Measurements from ENCODE around the gene SRSF6. TPM values are rescaled to one million over a fixed set of nuclear protein-coding genes. Genes with fewer than 3 reads are reported as not detected.
"Not testable (repeated sequence)": the region's sequence is repeated elsewhere in the genome, so short reads cannot be mapped to it uniquely, and the experiment has no call there.

SRSF6 gene
- total and polyA plus RNA-seq, 2 of the 4 experiments (the other 2 are of a cell fraction), result 72.4 to 134 TPM

DNA sequence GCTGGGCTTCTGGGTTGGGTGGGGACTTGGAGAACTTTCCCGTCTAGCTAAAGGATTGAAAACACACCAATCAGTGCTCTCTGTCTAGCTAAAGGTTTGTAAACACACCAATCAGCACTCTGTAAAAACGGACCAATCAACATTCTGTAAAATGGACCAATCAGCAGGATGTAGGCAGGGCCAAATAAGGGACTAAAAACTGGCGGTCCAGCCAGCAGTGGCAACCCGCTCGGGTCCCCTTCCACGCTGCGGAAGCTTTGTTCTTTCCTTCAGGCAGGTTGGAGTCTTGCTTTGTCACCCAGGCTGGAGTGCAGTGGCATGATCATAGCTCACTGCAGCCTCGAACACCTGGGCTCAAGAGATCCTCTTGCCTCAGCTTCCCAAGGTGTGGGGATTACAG is 1.4 kb upstream of the SRSF6 start:
- CTCF ChIA-PET; dilution Hi-C loops (cut with HindIII; ENCODE audit: low sequenced_read_pairs, unreplicated experiment): not testable (repeated sequence)

More for the DNA sequence above, 1.4 kb upstream of the SRSF6 start:
- H2BK120ac ChIP-seq (ENCODE audit: low read depth, low read length); POLR2A ChIA-PET (ENCODE audit: unreplicated experiment); H3K4me2 ChIP-seq (ENCODE audit: low read depth, low read length); H3K4me1 ChIP-seq (ENCODE audit: control insufficient read depth, insufficient read depth, low read length); H3K56ac ChIP-seq (ENCODE audit: extremely low read depth, insufficient read depth, low read length); H3K27ac ChIP-seq (ENCODE audit: insufficient read depth, low read length); H3K9me3 ChIP-seq (ENCODE audit: control insufficient read depth, insufficient read depth, low read length); H4K5ac ChIP-seq (ENCODE audit: low read depth, low read length); H2AK5ac ChIP-seq (ENCODE audit: low read depth, low read length); H3K4me3 ChIP-seq (ENCODE audit: insufficient read depth, low read depth, low read length); BruUV-seq (replicated peaks); ATAC-seq (ENCODE audit: low read depth); H3K4ac ChIP-seq (ENCODE audit: low read depth, low read length); H2BK20ac ChIP-seq (ENCODE audit: low read depth, low read length); H3K9ac ChIP-seq (ENCODE audit: low read depth, low read length); H3K14ac ChIP-seq (replicated peaks; ENCODE audit: low read depth, low read length); H2BK5ac ChIP-seq (ENCODE audit: low read depth, low read length, poor library complexity, severe bottlenecking); H3K23ac ChIP-seq (ENCODE audit: low read depth, low read length); H2BK15ac ChIP-seq (ENCODE audit: low read depth, low read length); H3K9me1 ChIP-seq (ENCODE audit: insufficient read depth, low read length); H4K91ac ChIP-seq (ENCODE audit: insufficient read depth, low read depth, low read length); H4K8ac ChIP-seq (ENCODE audit: low read depth in 2 of 2, low read length in 2 of 2); H3K18ac ChIP-seq (ENCODE audit: low read depth, low read length); DNase-seq; H2AK9ac ChIP-seq (replicated peaks; ENCODE audit: low read depth, low read length, poor library complexity); H3K27me3 ChIP-seq (ENCODE audit: control insufficient read depth, insufficient read depth, low read length): not testable (repeated sequence)
- peaks cover 32% of the 10 kb centered on the region for H4K20me1 ChIP-seq (ENCODE audit: insufficient read depth, low read length)
- intact Hi-C loops (cut with micrococcal nuclease), result loop anchor here (10.0 kb wide), 1 partner anchor 749 kb away; no protein-coding TSS in a partner anchor
- H3K36me3 ChIP-seq (ENCODE audit: control insufficient read depth, insufficient read depth, low read length), result peaks cover 20% of the 10 kb centered on the region
- H2AFZ ChIP-seq (replicated peaks; ENCODE audit: low read length, poor library complexity), result peak overlapping the region; percentile 56
- in situ Hi-C loops (cut with MboI; ENCODE audit: low sequenced_read_pairs), result loop anchor here (10.0 kb wide), 1 partner anchor 639 kb away; no protein-coding TSS in a partner anchor
- no CpG with 5 or more reads among the region's 8 CpGs for WGBS, 2 experiments (ENCODE audit: extremely low coverage in 2 of 2, insufficient read length in 1 of 2)
- peaks cover 12 to 21% of the 10 kb centered on the region in 2 experiments; a peak in 3 of 4 replicates for H3K79me1 ChIP-seq (ENCODE audit: low read depth in 1 of 2, low read length in 2 of 2)
